ENCODE measurements around the gene APBB1IP.

GRCh38 chr10:26574783-26575182 is 136.6 kb downstream of the APBB1IP start:
- TF ChIP-seq, protein P1, sequence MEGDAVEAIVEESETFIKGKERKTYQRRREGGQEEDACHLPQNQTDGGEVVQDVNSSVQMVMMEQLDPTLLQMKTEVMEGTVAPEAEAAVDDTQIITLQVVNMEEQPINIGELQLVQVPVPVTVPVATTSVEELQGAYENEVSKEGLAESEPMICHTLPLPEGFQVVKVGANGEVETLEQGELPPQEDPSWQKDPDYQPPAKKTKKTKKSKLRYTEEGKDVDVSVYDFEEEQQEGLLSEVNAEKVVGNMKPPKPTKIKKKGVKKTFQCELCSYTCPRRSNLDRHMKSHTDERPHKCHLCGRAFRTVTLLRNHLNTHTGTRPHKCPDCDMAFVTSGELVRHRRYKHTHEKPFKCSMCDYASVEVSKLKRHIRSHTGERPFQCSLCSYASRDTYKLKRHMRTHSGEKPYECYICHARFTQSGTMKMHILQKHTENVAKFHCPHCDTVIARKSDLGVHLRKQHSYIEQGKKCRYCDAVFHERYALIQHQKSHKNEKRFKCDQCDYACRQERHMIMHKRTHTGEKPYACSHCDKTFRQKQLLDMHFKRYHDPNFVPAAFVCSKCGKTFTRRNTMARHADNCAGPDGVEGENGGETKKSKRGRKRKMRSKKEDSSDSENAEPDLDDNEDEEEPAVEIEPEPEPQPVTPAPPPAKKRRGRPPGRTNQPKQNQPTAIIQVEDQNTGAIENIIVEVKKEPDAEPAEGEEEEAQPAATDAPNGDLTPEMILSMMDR (IDR thresholded peaks at IDR 0.05): no peak
- TF ChIP-seq POLR2A (IDR thresholded peaks at IDR 0.05; ENCODE audit: low read depth) (no peak), POLR2AphosphoS5 (IDR thresholded peaks at IDR 0.05) (no peak)

All from esophagus muscularis mucosa (tissue), 3 donors.